OCI-LY3 (cell line): ENCODE measurements around the gene KLHL33.

ENCODE experiments used
- H2AFZ ChIP-seq: fragments of 200-600, 300-600 bp; shearing (Covaris generic); 2 replicates; pipeline ENCODE4 v1.6.0; 2014; ENCODE audit warnings: antibody characterized with exemption, low read depth, low read length
- H3K27ac ChIP-seq: fragments of 200-600, 300-600 bp; sonication (generic); 2 replicates; pipeline ENCODE4 v1.5.1; 2014; ENCODE audit warnings: mild to moderate bottlenecking, low read length, moderate library complexity, mixed read lengths
- H3K27me3 ChIP-seq: fragments of 200-600, 300-600 bp; sonication (generic); 2 replicates; pipeline ENCODE4 v1.6.1; 2014; ENCODE audit warnings: low read depth, low read length, mixed read lengths
- H3K36me3 ChIP-seq: fragments of 200-600, 300-600 bp; sonication (generic); replicated peaks from 2 replicates; pipeline ENCODE3; 2014; ENCODE audit warnings: low read depth, low read length, mixed read lengths
- H3K4me1 ChIP-seq: fragments of 300-600, 200-600 bp; sonication (generic); 2 replicates; pipeline ENCODE4 v1.6.1; 2014; ENCODE audit warnings: low read length, mixed read lengths
- H3K4me2 ChIP-seq: fragments of 200-600, 300-600 bp; sonication (generic); 2 replicates; pipeline ENCODE4 v1.6.1; 2014; ENCODE audit warnings: low read length, mixed read lengths
- H3K4me3 ChIP-seq: fragments of 300-600, 200-600 bp; sonication (generic); 2 replicates; pipeline ENCODE4 v1.5.1; 2014; ENCODE audit warnings: antibody characterized with exemption, mild to moderate bottlenecking, low read length, moderate library complexity
- H3K79me2 ChIP-seq: fragments of 300-600, 200-600 bp; shearing (Covaris generic); 2 replicates; pipeline ENCODE4 v1.6.1; 2014; ENCODE audit warnings: mild to moderate bottlenecking, low read length, mixed read lengths
- H3K9ac ChIP-seq: fragments of 300-600, 200-600 bp; shearing (Covaris generic); 2 replicates; pipeline ENCODE4 v1.6.0; 2014; ENCODE audit warnings: mild to moderate bottlenecking, low read length, moderate library complexity
- H3K9me3 ChIP-seq: fragments of 200-600, 300-600 bp; shearing (Covaris generic); 2 replicates; pipeline ENCODE4 v1.6.1; 2014; ENCODE audit warnings: low read length, mixed read lengths; ENCODE audit not compliant: insufficient read depth
- H4K20me1 ChIP-seq: fragments of 200-600, 300-600 bp; sonication (generic); 2 replicates; pipeline ENCODE4 v1.6.1; 2016; ENCODE audit warnings: low read length, mixed read lengths; ENCODE audit not compliant: insufficient read depth
- CTCF ChIP-seq: fragments of 200-600, 300-600 bp; sonication (generic); IDR thresholded peaks from 2 replicates; pipeline ENCODE4 v1.5.1; 2014; ENCODE audit warnings: antibody characterized with exemption, low read length, low read depth
- EZH2phosphoT487 ChIP-seq: fragments of 200-600 bp; shearing (Covaris generic); IDR thresholded peaks from 2 replicates; pipeline ENCODE4 v1.6.1; 2018; ENCODE audit warnings: antibody characterized with exemption, mixed run types, low read depth

The KLHL33 gene

GRCh38 chr14:20388159-20388558 lies 47.8 kb downstream of the KLHL33 start:
- Histone ChIP-seq H3K79me2 (no peaks in the 10 kb centered on the region), H3K36me3 (peaks cover 72% of the 10 kb centered on the region), H3K27ac (peak overlapping the region; percentile 71), H3K9ac (no peak overlapping the region), H3K4me2 (peak overlapping the region; percentile 30; the same call in 1 of the 2 replicates), H3K9me3 (no peaks in the 10 kb centered on the region), H3K27me3 (no peaks in the 10 kb centered on the region), H4K20me1 (no peaks in the 10 kb centered on the region), H3K4me3 (no peak overlapping the region), H3K4me1 (peaks cover 10% of the 10 kb centered on the region), H2AFZ (no peak overlapping the region)
- no peak for TF ChIP-seq CTCF
- TF ChIP-seq EZH2phosphoT487 = no peak

GRCh38 chr14:20387576-20387975 lies 48.4 kb downstream of the KLHL33 start:
- Histone ChIP-seq H3K9me3 (no peaks in the 10 kb centered on the region), H3K4me3 (no peak overlapping the region), H3K27me3 (no peaks in the 10 kb centered on the region), H4K20me1 (no peaks in the 10 kb centered on the region), H3K4me1 (peaks cover 10% of the 10 kb centered on the region), H3K4me2 (peak overlapping the region; percentile 30), H3K9ac (no peak overlapping the region), H3K79me2 (no peaks in the 10 kb centered on the region), H2AFZ (no peak overlapping the region), H3K27ac (peak overlapping the region; percentile 71), H3K36me3 (peaks cover 71% of the 10 kb centered on the region)
- TF ChIP-seq CTCF = no peak
- TF ChIP-seq EZH2phosphoT487 = no peak

DNA sequence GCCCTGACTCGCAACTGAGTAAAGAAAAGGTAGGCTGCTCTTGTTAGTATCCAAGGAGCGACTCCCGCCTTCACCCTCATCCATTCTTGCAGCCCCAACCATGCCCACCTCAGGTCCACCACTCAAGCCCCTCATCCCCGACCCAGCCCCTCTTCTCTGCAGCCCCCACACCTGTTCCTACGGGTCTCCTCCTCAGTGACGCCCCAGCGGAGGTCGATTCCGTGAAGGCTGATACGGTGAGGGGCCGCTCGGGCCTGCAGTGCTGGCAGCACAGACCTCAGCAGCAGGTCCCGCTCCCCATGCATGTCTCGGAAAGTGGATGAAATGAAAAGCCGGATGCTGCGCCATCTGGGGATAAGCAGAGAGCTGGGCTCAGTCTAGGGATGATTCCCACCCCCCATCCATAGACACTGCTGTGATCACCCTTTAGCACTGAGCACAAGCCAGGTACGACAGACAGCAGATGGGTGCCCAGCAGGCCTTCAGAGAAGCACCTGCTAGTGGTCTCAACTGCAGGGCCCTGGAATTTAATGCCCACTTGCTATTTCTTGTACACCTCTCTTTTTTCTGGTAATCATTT lies 49.6 kb downstream of the KLHL33 start:
- H3K27me3 ChIP-seq = no peaks in the 10 kb centered on the region
- H3K4me3 ChIP-seq = no peak overlapping the region
- H3K79me2 ChIP-seq = no peaks in the 10 kb centered on the region
- H4K20me1 ChIP-seq = no peaks in the 10 kb centered on the region
- TF ChIP-seq CTCF (no peak), EZH2phosphoT487 (no peak)
- H3K9ac ChIP-seq = no peak overlapping the region
- peaks cover 67% of the 10 kb centered on the region for H3K36me3 ChIP-seq
- H3K27ac ChIP-seq = no peak overlapping the region
- H3K4me1 ChIP-seq = peaks cover 10% of the 10 kb centered on the region
- no peak overlapping the region for H2AFZ ChIP-seq
- no peak overlapping the region for H3K4me2 ChIP-seq
- no peaks in the 10 kb centered on the region for H3K9me3 ChIP-seq

DNA sequence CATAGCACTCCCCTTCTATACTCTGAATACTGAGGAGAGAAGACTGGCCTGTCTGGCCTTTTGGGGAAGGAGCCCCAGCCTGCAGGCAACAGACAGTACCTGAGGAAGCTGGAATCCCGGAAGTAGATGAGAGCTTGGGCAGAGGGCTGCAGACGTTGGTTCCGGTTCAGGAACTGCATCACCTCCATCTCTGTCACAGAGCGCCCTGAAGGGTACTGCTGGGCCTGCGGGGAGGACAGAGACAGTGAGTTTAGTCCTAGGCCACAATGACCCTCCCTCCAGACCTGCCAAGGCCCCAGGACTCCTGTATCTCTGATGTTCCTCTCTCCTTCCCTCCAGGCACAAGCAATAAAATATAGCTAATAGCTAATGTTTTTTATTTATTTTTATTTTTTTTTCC lies 51.1 kb downstream of the KLHL33 start:
- Histone ChIP-seq H3K36me3 (peaks cover 69% of the 10 kb centered on the region), H3K27ac (no peak overlapping the region), H3K27me3 (no peaks in the 10 kb centered on the region), H3K9me3 (no peaks in the 10 kb centered on the region), H3K4me1 (peaks cover 10% of the 10 kb centered on the region), H3K9ac (no peak overlapping the region), H3K4me3 (no peak overlapping the region), H4K20me1 (no peaks in the 10 kb centered on the region), H3K79me2 (no peaks in the 10 kb centered on the region), H3K4me2 (no peak overlapping the region), H2AFZ (no peak overlapping the region)
- TF ChIP-seq CTCF (no peak), EZH2phosphoT487 (no peak)
